Motor neuron (in vitro differentiated cells): ENCODE results near the gene RNPEPL1. TPM values are rescaled to one million over a fixed set of nuclear protein-coding genes. Genes with fewer than 3 reads are reported as not detected.
"Not testable (repeated sequence)": the region's sequence is repeated elsewhere in the genome, so short reads cannot be mapped to it uniquely, and the experiment has no call there.

ENCODE experiments used
- ATAC-seq, 8 experiments: fragments of 200-7000 bp; cut with Tn5 transposase; replicated peaks in 6 of 8; 2 replicates each; pipeline ENCODE4 v1.8.0; 2021; ENCODE audit warnings: mild to moderate bottlenecking in 8 of 8, moderate library complexity in 8 of 8
- H3K27ac ChIP-seq, 2 donors: fragments of 250-450 bp; sonication (Bioruptor Pico); 2 replicates each; pipeline ENCODE4 v1.9.0; 2021; ENCODE audit warnings: antibody characterized with exemption in 2 of 2, mild to moderate bottlenecking in 2 of 2, moderate library complexity in 1 of 2
- H3K4me1 ChIP-seq, 2 donors: fragments of 250-450 bp; sonication (Bioruptor Pico); replicated peaks in 1 of 2; 2 replicates each; pipeline ENCODE4 v1.6.1; 2021; ENCODE audit warnings: antibody characterized with exemption in 2 of 2, mild to moderate bottlenecking in 2 of 2, moderate library complexity in 1 of 2
- H3K4me3 ChIP-seq, 5 donors: fragments of 250-450 bp; sonication (Bioruptor Pico); 2 replicates each; pipeline ENCODE4 v1.9.0; 2021; ENCODE audit warnings: antibody characterized with exemption in 5 of 5, mild to moderate bottlenecking in 5 of 5, moderate library complexity in 4 of 5
- WGBS, 10 experiments: fragments of 450-650 bp; shearing (Covaris generic); methylation state at CpG; one replicate each; pipeline ENCODE4 v1.0.0; 2022; 5-methylcytosine and 5-hydroxymethylcytosine counted together
- in situ Hi-C, 9 experiments: fragments of 400-800 bp; cut with MboI; loops; one replicate each; pipeline ENCODE4 v1.15.0; 2021; ENCODE audit warnings: low sequenced_read_pairs in 9 of 9, low pct_unique_long_range_greater_than_20kb in 2 of 9; ENCODE audit not compliant: unreplicated experiment in 9 of 9
- total RNA-seq, 8 experiments: library from RNA; unstranded; fragments of 300-600 nt; gene quantifications; 2 replicates each; pipeline versions ENCODE4 v1.2.3 to v1.2.4, GENCODE V29; 2022

The RNPEPL1 gene
- total RNA-seq, 8 experiments from 2014 or later: 3.4 to 32.6 (median 6.5) TPM

DNA sequence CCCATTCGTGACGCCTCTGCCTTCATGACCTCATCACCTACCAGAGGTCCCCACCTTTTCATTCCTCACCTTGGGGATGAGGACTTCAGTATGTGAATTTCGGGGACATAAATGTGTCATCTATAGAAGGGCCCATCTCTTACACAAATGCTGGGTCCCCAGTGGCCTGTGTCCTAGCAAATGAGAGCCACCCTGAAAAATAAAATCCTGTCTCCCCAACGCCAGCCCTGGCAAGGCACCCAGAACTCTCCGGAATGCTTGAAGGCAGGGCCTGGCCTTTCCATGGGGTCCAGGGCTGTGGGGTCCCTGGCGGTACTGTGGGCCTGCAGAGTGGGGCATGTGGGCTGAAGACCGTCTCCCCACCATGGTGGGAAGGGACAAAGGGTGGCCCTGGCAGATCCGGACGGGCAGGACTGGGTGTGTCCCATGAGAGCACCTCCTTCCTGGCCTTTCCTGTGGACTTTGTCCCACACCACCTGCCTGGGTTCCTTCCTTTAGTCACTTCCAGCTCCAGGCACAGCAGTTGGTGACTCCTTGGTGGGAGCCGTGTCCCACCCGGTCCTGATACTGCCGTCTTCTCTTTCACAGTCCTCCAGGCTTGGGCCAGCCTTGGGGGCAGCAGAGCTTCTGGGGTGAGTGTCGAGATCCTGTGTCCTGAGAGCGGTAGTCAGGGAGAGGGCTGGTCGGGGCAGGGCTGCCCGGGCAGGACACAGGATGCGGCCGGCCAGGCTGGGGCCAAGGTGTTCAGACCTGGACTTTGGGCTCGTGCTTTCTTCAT, 36.8 kb downstream of the RNPEPL1 start:
- no peak for ATAC-seq
- peak overlapping the region in 1 of 2 donors; percentile 48 for H3K27ac ChIP-seq
- H3K4me3 ChIP-seq: no peak overlapping the region
- peaks cover 0 to 7% of the 10 kb centered on the region in 2 donors for H3K4me1 ChIP-seq
- 60 to 100% (median 93%) methylated on average over 1 to 13 of the region's 19 CpGs; no CpG with 5 or more reads in 2 of the 10 experiments for WGBS, 10 experiments
- in situ Hi-C loops: no loop called here

GRCh38 chr2:240605867-240606743, 37.8 kb downstream of the RNPEPL1 start:
- 50 to 90% (median 80%) methylated on average over 1 to 5 of the region's 12 CpGs; no CpG with 5 or more reads in 4 of the 10 experiments for WGBS, 10 experiments
- H3K4me1 ChIP-seq: peaks cover 0 to 7% of the 10 kb centered on the region in 2 donors
- H3K27ac ChIP-seq: no peak overlapping the region
- ATAC-seq: no peak
- in situ Hi-C loops: no loop called here
- H3K4me3 ChIP-seq: no peak overlapping the region

- 80 to 100% (median 91%) methylated on average over 1 to 6 of the region's 10 CpGs; no CpG with 5 or more reads in 1 of the 10 experiments for WGBS, 10 experiments
- no peaks in the 10 kb centered on the region for H3K4me1 ChIP-seq
- no peak overlapping the region for H3K4me3 ChIP-seq
- in situ Hi-C loops: no loop called here
- no peak for ATAC-seq
- H3K27ac ChIP-seq: no peak overlapping the region
Measured at GRCh38 chr2:240611601-240612210, 43.4 kb downstream of the RNPEPL1 start.

GRCh38 chr2:240613781-240614180, 45.5 kb downstream of the RNPEPL1 start:
- WGBS, 10 experiments: 49 to 88% (median 77%) methylated on average over 2 to 4 of the region's 4 CpGs; no CpG with 5 or more reads in 3 of the 10 experiments
- in situ Hi-C loops: no loop called here

DNA sequence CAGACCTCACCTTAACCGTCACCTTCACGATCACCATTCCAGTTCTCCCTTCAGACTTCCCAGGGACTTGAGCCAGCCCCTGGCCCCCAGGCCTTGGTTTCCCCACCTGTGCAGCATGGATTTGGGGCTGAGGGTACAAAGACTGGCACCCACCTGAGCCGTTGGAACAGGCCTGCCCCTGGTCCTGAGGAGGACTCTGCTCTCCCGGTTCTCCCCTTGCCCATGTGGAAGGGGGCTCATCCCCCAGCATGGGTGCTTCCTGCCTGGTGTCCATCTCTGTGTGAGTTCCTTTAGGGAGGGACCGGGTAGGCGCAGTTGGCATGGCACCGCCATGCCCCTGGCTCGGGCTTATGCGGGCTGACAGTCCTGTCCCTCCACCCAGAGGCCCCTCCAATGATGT, 46.1 kb downstream of the RNPEPL1 start:
- Histone ChIP-seq H3K4me3 (no peak overlapping the region), H3K4me1 (no peaks in the 10 kb centered on the region), H3K27ac (no peak overlapping the region)
- 79 to 100% (median 89%) methylated on average over 1 to 6 of the region's 9 CpGs; no CpG with 5 or more reads in 4 of the 10 experiments for WGBS, 10 experiments
- in situ Hi-C loops: no loop called here
- no peak for ATAC-seq

More at GRCh38 chr2:240613781-240614180, 45.5 kb downstream of the RNPEPL1 start:
- Histone ChIP-seq H3K27ac (no peak overlapping the region), H3K4me1 (no peaks in the 10 kb centered on the region), H3K4me3 (no peak overlapping the region)
- ATAC-seq: no peak

GRCh38 chr2:240615396-240615795, 47.1 kb downstream of the RNPEPL1 start:
- H3K4me1 ChIP-seq: no peaks in the 10 kb centered on the region
- no peak for ATAC-seq
- no peak overlapping the region for H3K27ac ChIP-seq
- no peak overlapping the region for H3K4me3 ChIP-seq
- in situ Hi-C loops: no loop called here
- 0 to 100% (median 20%) methylated on average over 1 to 2 of the region's 2 CpGs; no CpG with 5 or more reads in 5 of the 10 experiments for WGBS, 10 experiments

DNA sequence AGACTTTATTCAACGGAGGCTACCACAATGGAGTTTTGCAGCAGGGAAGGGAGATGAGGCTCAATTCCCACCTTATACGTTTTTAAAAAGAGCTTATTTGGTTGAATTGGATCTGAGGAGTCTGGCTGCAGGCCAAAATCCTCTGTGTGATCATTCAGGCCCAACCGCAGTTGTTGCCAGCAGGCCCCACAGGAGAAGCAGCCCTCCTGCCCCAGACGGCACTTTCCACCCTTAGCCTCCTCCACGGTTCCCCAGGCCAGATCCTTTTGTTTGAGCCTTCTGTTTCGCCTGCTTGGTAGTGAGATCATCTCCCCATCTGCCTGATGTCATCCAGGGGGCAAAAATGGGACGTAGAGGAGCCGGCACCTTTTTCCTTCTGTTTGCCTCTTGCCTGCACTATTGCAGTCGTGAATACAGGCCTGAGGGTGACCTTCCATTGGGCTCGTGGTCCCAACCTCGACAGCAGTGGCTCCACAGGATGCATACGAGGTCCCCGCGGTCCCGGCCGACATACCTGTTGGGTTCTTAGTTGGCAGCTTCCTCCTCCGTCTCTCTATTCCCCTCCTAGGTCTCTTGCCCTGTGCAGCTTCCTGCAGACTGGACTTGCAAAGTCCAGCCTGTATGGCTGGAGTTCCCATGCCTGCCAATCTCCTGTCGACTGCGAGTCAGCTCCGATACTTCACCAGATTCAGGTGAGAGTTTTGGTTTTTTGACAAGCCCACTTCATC, 47.7 kb downstream of the RNPEPL1 start:
- ATAC-seq: no peak
- Histone ChIP-seq H3K4me1 (no peaks in the 10 kb centered on the region), H3K27ac (no peak overlapping the region), H3K4me3 (no peak overlapping the region)
- 40 to 81% (median 55%) methylated on average over 1 to 16 of the region's 20 CpGs; no CpG with 5 or more reads in 1 of the 10 experiments for WGBS, 10 experiments
- in situ Hi-C loops: no loop called here

GRCh38 chr2:240616860-240617666, 48.8 kb downstream of the RNPEPL1 start:
- WGBS, 10 experiments: 29 to 100% (median 51%) methylated on average over 1 to 2 of the region's 5 CpGs; no CpG with 5 or more reads in 6 of the 10 experiments
- H3K27ac ChIP-seq, H3K4me1 ChIP-seq, in situ Hi-C loops, H3K4me3 ChIP-seq, ATAC-seq: not testable (repeated sequence)

DNA sequence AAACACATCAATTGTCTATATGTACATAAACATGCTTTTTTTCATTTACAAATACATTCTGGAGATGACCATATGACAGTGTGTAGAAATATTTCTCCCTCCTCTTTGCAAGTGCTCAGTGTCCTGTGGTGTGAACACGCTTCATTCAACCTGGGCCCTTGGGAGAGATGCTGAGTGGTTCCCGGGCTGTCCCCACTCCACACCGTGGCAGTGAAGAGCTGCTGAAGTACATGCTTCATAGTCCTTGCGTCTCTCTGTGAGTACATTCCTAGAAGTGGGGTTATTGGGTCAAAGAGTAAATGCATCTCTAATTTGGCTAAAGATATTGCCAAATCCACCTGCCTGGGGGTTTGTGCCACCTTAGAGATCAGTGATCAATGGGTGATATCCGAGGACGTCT, 50.5 kb downstream of the RNPEPL1 start:
- no peak for ATAC-seq
- H3K4me3 ChIP-seq: no peak overlapping the region
- WGBS, 10 experiments: 26 to 100% (median 76%) methylated on average over 1 to 5 of the region's 6 CpGs; no CpG with 5 or more reads in 2 of the 10 experiments
- in situ Hi-C loops: no loop called here
- H3K4me1 ChIP-seq: no peaks in the 10 kb centered on the region
- no peak overlapping the region for H3K27ac ChIP-seq

DNA sequence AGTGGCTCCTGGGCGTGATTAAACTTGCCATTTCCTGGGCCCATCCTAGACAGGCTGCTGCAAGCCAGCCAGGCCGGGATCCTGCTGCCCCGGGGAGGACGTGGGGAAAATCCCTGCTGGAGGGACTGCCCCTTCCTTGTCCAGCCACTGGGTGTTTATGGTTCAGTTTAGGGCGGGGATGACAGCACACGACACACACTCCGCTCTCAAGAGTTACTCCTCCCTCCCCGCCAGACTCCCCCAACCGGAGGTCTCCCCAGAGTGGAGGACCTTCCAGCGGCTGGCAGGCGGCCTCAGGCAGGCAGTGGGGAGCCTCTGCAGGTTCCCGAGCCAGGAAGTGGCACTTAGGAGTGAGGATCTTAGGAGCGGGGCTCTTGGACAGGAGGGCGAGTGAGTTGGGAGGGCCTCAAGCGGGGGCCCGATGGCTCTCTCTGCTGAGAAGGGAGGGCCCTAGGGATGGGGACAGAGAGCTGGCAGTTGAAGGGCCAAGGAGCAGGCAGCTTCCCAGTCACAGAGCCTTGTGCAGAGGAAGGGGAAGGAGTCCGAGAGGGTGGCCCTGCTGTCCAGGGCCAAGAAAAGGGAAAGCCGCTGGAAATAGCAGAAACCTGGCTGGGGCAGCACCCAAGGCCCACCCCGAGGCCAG, 51.3 kb downstream of the RNPEPL1 start:
- ATAC-seq: peak in 2 of 8 experiments; percentile 43 to 78
- Histone ChIP-seq H3K27ac (no peak overlapping the region), H3K4me3 (no peak overlapping the region), H3K4me1 (no peaks in the 10 kb centered on the region)
- in situ Hi-C loops: no loop called here
- 0 to 100% (median 86%) methylated on average over 1 to 5 of the region's 19 CpGs; no CpG with 5 or more reads in 5 of the 10 experiments for WGBS, 10 experiments

- Histone ChIP-seq H3K4me3 (no peak overlapping the region), H3K27ac (no peak overlapping the region), H3K4me1 (peaks cover 0 to 5% of the 10 kb centered on the region in 2 donors)
- 60 to 80% methylated on average over 1 of the region's 13 CpGs; no CpG with 5 or more reads in 8 of the 10 experiments for WGBS, 10 experiments
- in situ Hi-C loops: no loop called here
- no peak for ATAC-seq
Measured at GRCh38 chr2:240620149-240620731, 52.0 kb downstream of the RNPEPL1 start.
